Coronary artery (tissue), 2 donors: Measurements from ENCODE around the gene VWA8.
A peak's percentile ranks its signal among the peaks of the same experiment; 100 is the strongest.

Experiments
- DNase-seq: peaks from one replicate; pipeline ENCODE4 v3.0.0-alpha.2; 2017; ENCODE audit warnings: low spot score
- H3K27ac ChIP-seq, 2 donors: fragments of 200-600 bp; sonication (generic); one replicate each; pipeline ENCODE4 v1.5.1; 2016 to 2019
- H3K4me3 ChIP-seq: fragments of 200-600 bp; sonication (generic); 2 replicates; pipeline ENCODE4 v1.5.1; 2016; ENCODE audit warnings: mild to moderate bottlenecking, moderate library complexity
- CTCF ChIP-seq: fragments of 200-600 bp; sonication (generic); IDR thresholded peaks from one replicate; pipeline ENCODE4 v1.5.1; 2019; ENCODE audit warnings: antibody characterized with exemption

Gene VWA8

GRCh38 chr13:41673640-41674039 lies 287.3 kb downstream of the VWA8 start:
- TF ChIP-seq CTCF: no peak
- Histone ChIP-seq H3K4me3 (no peak overlapping the region), H3K27ac (no peak overlapping the region)
- DNase-seq: no peak

GRCh38 chr13:41670873-41671443 lies 290.0 kb downstream of the VWA8 start:
- no peak for TF ChIP-seq CTCF
- no peak overlapping the region for H3K4me3 ChIP-seq
- no peak for DNase-seq
- H3K27ac ChIP-seq: no peak overlapping the region

GRCh38 chr13:41668130-41668757 lies 292.7 kb downstream of the VWA8 start:
- Histone ChIP-seq H3K27ac (no peak overlapping the region), H3K4me3 (no peak overlapping the region)
- peak; percentile 58 for TF ChIP-seq CTCF
- DNase-seq: peak; percentile 71

DNA sequence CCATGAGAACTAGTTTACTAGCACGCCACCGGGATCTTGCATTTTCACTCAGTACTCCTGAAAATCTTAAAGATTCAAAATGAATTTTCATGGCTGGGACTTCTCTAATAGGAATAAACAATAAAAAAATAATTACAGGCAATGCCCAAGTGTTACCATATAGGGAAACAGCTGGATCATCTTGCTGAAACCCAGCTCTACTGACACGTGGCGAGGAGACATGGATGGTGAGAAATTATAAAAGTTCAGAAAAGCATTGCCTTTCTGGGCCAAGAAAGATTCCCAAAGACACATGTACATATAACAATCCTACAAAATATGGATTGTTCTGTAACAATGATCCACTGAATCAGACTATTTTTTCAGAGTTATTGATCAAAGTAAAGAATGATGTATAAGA lies 294.3 kb downstream of the VWA8 start:
- H3K4me3 ChIP-seq: no peak overlapping the region

DNA sequence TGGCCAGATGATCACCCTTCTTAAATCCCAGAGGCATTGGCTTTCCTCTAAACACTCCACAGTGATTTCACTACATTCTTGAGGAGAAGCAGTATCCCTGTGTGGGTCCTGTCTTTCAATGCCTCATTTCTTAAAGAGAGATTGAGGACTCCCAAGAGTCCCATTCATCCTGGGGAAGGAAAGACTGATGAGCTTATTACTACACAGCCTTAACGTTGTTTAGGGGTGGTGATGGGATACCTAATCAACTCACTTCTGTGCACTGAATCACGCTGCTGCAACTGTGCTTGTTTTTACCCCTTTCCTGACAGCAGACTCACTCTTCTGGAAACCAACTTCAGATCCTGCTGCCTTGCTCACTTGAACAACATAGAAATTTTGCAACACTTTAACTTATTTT lies 300.5 kb downstream of the VWA8 start:
- Histone ChIP-seq H3K4me3 (no peak overlapping the region), H3K27ac (no peak overlapping the region)
- no peak for TF ChIP-seq CTCF
- DNase-seq: no peak

More for the DNA sequence above, 294.3 kb downstream of the VWA8 start:
- no peak overlapping the region for H3K27ac ChIP-seq
- TF ChIP-seq CTCF: no peak
- DNase-seq: no peak

DNA sequence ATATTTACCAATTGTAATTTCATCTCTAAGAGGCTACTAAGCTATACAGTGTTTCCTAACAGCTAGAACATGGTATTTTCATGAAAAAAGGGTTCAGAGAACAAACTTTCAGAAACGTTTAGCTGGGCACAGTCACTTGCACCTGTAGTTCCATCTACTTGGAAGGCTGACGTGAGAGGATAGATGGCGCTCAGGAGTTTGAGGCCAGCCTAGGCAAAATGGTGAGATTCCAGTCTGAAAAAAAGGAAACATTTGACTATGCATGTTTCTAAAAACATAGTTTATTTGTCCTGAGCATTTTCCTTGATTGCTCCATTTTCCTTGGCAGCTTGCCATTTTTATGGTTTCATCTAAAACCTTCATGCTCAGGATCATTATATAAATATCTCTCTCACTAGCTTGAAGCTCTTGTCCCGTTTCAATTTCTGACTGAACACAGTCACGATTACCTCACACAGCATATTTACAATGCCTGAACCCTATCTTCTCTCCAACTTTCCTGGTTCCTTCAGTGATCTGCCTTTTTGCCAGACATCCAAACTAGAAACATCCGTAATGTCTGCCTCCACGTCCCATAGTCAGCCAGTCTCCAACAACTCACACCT lies 302.8 kb downstream of the VWA8 start:
- Histone ChIP-seq H3K27ac (no peak overlapping the region), H3K4me3 (no peak overlapping the region)
- no peak for DNase-seq
- no peak for TF ChIP-seq CTCF

DNA sequence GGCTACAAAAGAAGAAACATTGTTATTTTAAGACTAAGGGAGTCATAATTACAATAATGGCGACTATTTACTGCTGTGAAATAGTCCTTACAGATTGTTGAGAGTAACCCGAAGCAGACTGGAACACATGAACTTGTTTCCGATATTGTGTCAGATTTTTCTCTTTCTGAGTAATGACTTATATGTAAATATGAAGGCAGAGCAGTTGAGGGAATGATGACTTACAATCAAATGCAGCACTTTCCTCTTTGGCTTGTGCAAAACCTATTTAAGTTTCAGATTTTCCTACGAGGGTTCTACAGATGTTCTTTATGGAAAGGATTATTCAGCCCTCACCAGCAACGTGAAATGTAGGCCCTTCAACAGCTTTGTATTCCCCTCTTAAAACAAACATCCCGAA lies 304.9 kb downstream of the VWA8 start:
- H3K27ac ChIP-seq: no peak overlapping the region
- no peak overlapping the region for H3K4me3 ChIP-seq
- no peak for DNase-seq
- TF ChIP-seq CTCF: no peak
